ENCODE data around the gene ATP10A.

Gene ATP10A

DNA sequence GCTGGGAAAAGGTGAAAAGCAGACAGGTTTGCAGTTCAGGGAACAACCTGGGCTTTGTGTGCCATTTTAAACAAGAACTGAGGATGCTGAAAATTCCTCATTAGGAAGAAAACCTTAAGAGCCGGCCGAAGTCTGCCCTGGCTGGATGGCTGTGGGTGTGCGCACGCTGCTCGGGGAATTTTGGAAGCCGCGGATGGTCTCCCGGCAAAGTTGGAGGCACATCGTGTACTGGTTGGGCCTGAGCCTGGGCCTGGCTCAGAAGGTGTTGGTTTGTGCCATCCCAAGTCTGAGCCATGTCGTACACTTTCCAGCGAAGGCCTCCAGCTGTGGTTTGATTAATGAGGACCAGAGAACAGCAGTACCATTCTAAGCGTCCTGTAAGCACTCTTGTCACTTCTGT, 188.2 kb downstream of the ATP10A start:
- TF ChIP-seq, protein P1, sequence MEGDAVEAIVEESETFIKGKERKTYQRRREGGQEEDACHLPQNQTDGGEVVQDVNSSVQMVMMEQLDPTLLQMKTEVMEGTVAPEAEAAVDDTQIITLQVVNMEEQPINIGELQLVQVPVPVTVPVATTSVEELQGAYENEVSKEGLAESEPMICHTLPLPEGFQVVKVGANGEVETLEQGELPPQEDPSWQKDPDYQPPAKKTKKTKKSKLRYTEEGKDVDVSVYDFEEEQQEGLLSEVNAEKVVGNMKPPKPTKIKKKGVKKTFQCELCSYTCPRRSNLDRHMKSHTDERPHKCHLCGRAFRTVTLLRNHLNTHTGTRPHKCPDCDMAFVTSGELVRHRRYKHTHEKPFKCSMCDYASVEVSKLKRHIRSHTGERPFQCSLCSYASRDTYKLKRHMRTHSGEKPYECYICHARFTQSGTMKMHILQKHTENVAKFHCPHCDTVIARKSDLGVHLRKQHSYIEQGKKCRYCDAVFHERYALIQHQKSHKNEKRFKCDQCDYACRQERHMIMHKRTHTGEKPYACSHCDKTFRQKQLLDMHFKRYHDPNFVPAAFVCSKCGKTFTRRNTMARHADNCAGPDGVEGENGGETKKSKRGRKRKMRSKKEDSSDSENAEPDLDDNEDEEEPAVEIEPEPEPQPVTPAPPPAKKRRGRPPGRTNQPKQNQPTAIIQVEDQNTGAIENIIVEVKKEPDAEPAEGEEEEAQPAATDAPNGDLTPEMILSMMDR (IDR thresholded peaks at IDR 0.05; ENCODE audit: low read depth, low read length, missing control alignments), result no peak
- no peak overlapping the region for H3K4me3 ChIP-seq (ENCODE audit: low read depth, low read length)
- in situ Hi-C loops (cut with HindIII; ENCODE audit: low sequenced_read_pairs), result no loop called here
- DNase-seq (ENCODE audit: low read depth), result no peak

DNA sequence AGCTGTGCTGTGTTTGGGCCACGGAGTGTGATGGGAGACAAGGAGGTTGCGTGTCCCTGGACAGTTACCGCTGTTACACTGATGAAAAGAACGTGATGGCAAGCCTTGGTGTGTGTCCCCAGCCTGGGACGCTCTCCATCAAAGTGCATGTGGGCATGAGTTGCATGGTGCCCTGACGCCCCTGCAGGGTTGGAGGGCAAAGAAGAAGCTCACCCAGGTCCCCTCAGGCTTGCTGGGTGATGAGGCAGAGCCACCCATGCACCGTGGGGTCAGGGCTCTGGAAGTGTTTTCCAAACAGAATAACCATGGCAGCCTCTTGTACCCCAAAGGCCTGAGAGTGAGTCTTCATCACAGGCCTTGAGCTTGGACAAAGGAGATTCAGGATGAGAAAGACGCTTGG, 189.2 kb downstream of the ATP10A start:
- no peak for DNase-seq (ENCODE audit: low read depth)
- in situ Hi-C loops (cut with HindIII; ENCODE audit: low sequenced_read_pairs), result no loop called here
- TF ChIP-seq, protein P1 (IDR thresholded peaks at IDR 0.05; ENCODE audit: low read depth, low read length, missing control alignments), result no peak
- no peak overlapping the region for H3K4me3 ChIP-seq (ENCODE audit: low read depth, low read length)

DNA sequence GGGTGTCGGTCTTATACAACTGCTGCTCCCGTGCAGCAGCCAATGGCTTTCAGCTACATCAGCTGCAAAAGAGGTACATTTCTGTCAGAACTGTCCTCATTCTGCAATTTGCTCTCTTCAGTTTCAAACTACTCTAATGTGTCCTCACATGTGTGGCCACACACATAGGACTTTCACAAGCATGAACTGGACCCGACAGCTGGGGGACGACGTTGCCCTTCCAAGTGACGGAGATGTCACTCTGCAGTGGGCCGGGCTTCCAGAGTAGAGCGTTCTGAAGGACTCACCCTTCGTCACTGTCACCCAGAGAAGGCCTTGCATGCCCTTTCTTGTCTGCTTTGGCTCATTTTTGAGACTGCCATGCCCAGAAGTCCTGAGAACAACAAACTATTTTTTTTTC, 189.8 kb downstream of the ATP10A start:
- no peak for DNase-seq (ENCODE audit: low read depth)
- no peak overlapping the region for H3K4me3 ChIP-seq (ENCODE audit: low read depth, low read length)
- in situ Hi-C loops (cut with HindIII; ENCODE audit: low sequenced_read_pairs), result no loop called here
- TF ChIP-seq, protein P1 (IDR thresholded peaks at IDR 0.05; ENCODE audit: low read depth, low read length, missing control alignments), result no peak

DNA sequence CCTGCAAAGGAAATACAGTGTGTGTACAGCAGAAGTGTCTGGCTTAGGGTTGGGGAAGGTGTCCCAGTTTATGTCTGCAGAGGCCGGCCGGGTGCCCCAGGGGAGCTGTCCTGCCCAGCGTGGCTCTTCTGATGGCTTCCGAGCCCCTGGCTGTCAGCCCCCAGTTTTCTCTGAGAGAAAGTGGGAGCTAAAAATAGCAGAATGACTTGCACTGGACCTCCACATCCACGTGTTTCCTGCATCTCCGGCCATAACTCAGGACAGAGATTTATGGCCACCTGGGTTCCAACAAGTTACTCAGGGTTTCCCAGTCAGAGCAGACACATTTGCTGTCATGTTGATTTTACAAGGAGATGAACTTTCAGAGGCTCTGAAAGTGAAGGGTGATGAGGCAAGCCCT, 192.0 kb downstream of the ATP10A start:
- H3K4me3 ChIP-seq (ENCODE audit: low read depth, low read length), result no peak overlapping the region
- no peak for DNase-seq (ENCODE audit: low read depth)
- TF ChIP-seq, protein P1 (IDR thresholded peaks at IDR 0.05; ENCODE audit: low read depth, low read length, missing control alignments), result no peak
- in situ Hi-C loops (cut with HindIII; ENCODE audit: low sequenced_read_pairs), result no loop called here

DNA sequence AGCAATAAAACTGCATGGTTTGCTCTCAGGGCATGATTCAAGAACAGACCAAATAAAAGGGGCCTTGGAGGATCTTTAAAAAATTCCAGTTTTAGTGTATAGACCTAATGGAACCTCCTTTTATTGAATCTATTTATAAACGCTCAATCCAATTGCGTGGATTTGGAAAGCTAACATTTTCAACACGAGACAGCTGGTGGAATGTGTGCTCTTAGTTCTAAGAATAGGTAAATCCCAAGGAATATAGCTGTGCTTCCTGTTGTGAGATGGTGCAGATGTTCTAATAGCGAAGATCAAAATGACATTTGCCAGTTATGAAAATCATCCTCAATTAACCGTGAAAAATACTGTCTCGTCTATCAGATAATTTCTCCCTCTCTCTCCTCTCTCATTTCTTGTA, 192.5 kb downstream of the ATP10A start:
- DNase-seq (ENCODE audit: low read depth), result no peak
- TF ChIP-seq, protein P1 (IDR thresholded peaks at IDR 0.05; ENCODE audit: low read depth, low read length, missing control alignments), result no peak
- in situ Hi-C loops (cut with HindIII; ENCODE audit: low sequenced_read_pairs), result no loop called here
- H3K4me3 ChIP-seq (ENCODE audit: low read depth, low read length), result peak overlapping the region; percentile 1

DNA sequence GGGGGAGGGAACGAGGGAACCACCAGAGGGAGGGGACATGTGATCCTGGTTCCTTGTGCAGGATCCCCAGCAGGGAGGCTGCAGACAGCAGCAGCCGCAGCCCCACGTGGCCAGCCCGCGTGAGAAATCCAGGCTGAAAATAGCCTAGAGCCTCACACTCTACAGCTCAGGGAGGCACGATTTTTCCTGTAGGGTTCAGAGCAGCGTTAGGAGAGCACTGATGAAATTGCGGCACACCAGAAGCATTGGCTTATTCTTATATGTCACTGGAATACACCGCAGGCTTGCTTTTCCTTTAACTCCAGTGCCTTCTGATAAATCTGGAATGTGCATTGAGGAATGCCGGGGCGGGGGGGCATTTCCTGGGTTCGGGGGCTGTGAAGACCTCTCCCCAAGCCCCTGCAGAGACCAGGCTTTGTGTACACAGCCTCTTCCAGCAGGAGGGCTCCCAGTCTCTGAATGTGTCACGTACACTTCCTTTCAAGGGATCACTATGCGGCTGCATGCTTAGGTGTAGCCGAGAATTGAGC, 193.0 kb downstream of the ATP10A start:
- peak; percentile 84 for DNase-seq (ENCODE audit: low read depth)
- TF ChIP-seq, protein P1 (IDR thresholded peaks at IDR 0.05; ENCODE audit: low read depth, low read length, missing control alignments), result no peak
- in situ Hi-C loops (cut with HindIII; ENCODE audit: low sequenced_read_pairs), result no loop called here
- peak overlapping the region; percentile 1 for H3K4me3 ChIP-seq (ENCODE audit: low read depth, low read length)

DNA sequence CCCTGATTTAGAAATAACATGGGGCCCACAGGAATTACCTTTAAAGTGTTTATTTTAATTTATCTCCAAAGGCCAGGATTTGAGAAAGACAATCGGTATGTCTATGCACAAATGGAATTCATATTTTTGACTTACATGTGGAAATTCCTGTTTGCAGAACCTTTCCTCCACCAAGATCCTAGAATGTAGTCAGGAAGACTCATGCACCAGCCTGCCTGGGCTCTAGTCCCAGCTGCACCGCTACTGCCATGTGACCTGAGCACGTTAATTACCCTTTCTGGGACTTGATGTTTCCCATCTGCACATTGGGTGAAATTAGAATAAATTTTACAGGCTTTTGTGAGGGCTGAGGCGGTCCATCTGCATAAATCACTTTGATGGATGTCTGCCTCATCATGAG, 194.2 kb downstream of the ATP10A start:
- H3K4me3 ChIP-seq (ENCODE audit: low read depth, low read length), result no peak overlapping the region
- in situ Hi-C loops (cut with HindIII; ENCODE audit: low sequenced_read_pairs), result no loop called here
- no peak for DNase-seq (ENCODE audit: low read depth)
- TF ChIP-seq, protein P1 (IDR thresholded peaks at IDR 0.05; ENCODE audit: low read depth, low read length, missing control alignments), result no peak
